Fibroblast of lung (primary cell): Measurements from ENCODE around the gene FZD4.

ENCODE experiments used
- CTCF ChIP-seq, 2 donors: IDR thresholded peaks in 1 of 2; conservative IDR thresholded peaks in 1 of 2; 1 replicate in 1 of 2; 2 replicates in 1 of 2; pipeline ENCODE4 v1.5.1; 2011 to 2012; ENCODE audit warnings: low read length in 2 of 2, control low read depth in 1 of 2, inconsistent platforms in 1 of 2, low read depth in 1 of 2, mild to moderate bottlenecking in 1 of 2
- EZH2 ChIP-seq: IDR thresholded peaks from 2 replicates; pipeline ENCODE4 v1.5.1; 2012; ENCODE audit warnings: low read length, control low read depth, mild to moderate bottlenecking; ENCODE audit errors: missing control alignments

GRCh38 chr11:86914865-86915519 is 40.2 kb downstream of the FZD4 start:
- no peak for TF ChIP-seq CTCF (conservative IDR thresholded peaks at IDR 0.05 in 1 of 2, IDR thresholded peaks at IDR 0.05 in 1 of 2; ENCODE audit: low read depth in 1 of 2, low read length in 2 of 2)
- no peak for TF ChIP-seq EZH2
